H1 (cell line): ENCODE results near the gene TLR8. TPM values are rescaled to one million over a fixed set of nuclear protein-coding genes. Genes with fewer than 3 reads are reported as not detected.

Source experiments
- CTCF ChIA-PET: fragments of 300-600 bp; sonication (Branson Sonifier 250); formaldehyde crosslinking; loops from one replicate; lab custom pipeline; 2021; ENCODE audit not compliant: partially characterized antibody; lab: Charles Lee
- POLR2A ChIA-PET: fragments of 300-600 bp; sonication (Branson Sonifier 250); formaldehyde crosslinking; loops from one replicate; lab custom pipeline; 2021; ENCODE audit warnings: inconsistent platforms; ENCODE audit not compliant: partially characterized antibody; lab: Charles Lee
- DNase-seq, 2 experiments: peaks; one replicate each; pipeline versions ENCODE4 v3.0.0 to v3.0.0-alpha.2; 2010 to 2022; ENCODE audit warnings: low spot score in 2 of 2, low read depth in 1 of 2, mixed read lengths in 1 of 2
- FAIRE-seq: peaks from 2 replicates; lab custom pipeline; 2011; peaks lifted over from hg19 to GRCh38; lab: Jason Lieb, UNC
- H2AFZ ChIP-seq: 2 replicates; pipeline ENCODE4 v1.8.1; 2012; ENCODE audit warnings: low read length, inconsistent platforms
- H2AK5ac ChIP-seq: 2 replicates; pipeline ENCODE4 v1.6.1; 2013; ENCODE audit warnings: low read depth, low read length
- H2BK120ac ChIP-seq: replicated peaks from 2 replicates; pipeline ENCODE3; 2013; ENCODE audit warnings: low read depth, low read length, inconsistent platforms
- H2BK12ac ChIP-seq: 2 replicates; pipeline ENCODE4 v1.6.1; 2013; ENCODE audit warnings: low read depth, low read length
- H2BK15ac ChIP-seq: 2 replicates; pipeline ENCODE4 v1.6.1; 2013; ENCODE audit warnings: low read length
- H2BK20ac ChIP-seq: 2 replicates; pipeline ENCODE4 v1.6.1; 2013; ENCODE audit warnings: low read length
- H2BK5ac ChIP-seq: 2 replicates; pipeline ENCODE4 v1.6.1; 2013; ENCODE audit warnings: low read depth, low read length
- H3K14ac ChIP-seq: 2 replicates; pipeline ENCODE4 v1.6.1; 2013; ENCODE audit warnings: inconsistent platforms; ENCODE audit not compliant: insufficient read length
- H3K18ac ChIP-seq: 2 replicates; pipeline ENCODE4 v1.6.1; 2013; ENCODE audit warnings: low read length; ENCODE audit errors: extremely low read depth
- H3K23ac ChIP-seq: 2 replicates; pipeline ENCODE4 v1.6.1; 2013; ENCODE audit warnings: inconsistent platforms; ENCODE audit not compliant: insufficient read length
- H3K23me2 ChIP-seq: 2 replicates; pipeline ENCODE4 v1.6.1; 2013; ENCODE audit warnings: low read depth, low read length
- H3K27ac ChIP-seq: 2 replicates; pipeline ENCODE4 v1.6.1; 2011; ENCODE audit warnings: low read depth, low read length, inconsistent platforms
- H3K27me3 ChIP-seq, 4 experiments: replicated peaks in 1 of 4; 1 replicate in 1 of 4; 2 replicates in 3 of 4; pipeline versions ENCODE4 v1.6.1 to v1.8.1; 2011 to 2013; ENCODE audit warnings: low read length in 3 of 4, mild to moderate bottlenecking in 3 of 4, inconsistent platforms in 2 of 4, mixed read lengths in 2 of 4, moderate library complexity in 1 of 4; ENCODE audit not compliant: control insufficient read depth in 3 of 4, insufficient read depth in 3 of 4; ENCODE audit errors: extremely low read depth in 1 of 4
- H3K36me3 ChIP-seq, 4 experiments: 2 replicates each; pipeline versions ENCODE4 v1.6.1 to v1.8.1; 2011 to 2013; ENCODE audit warnings: mild to moderate bottlenecking in 4 of 4, low read length in 3 of 4, moderate library complexity in 2 of 4, control low read depth in 1 of 4, inconsistent platforms in 1 of 4; ENCODE audit not compliant: insufficient read depth in 4 of 4, control insufficient read depth in 2 of 4
- H3K4ac ChIP-seq: replicated peaks from 2 replicates; pipeline ENCODE3; 2013; ENCODE audit warnings: low read length, low read depth, mixed read lengths, inconsistent platforms; ENCODE audit not compliant: insufficient read length
- H3K4me1 ChIP-seq, 4 experiments: replicated peaks in 1 of 4; 1 replicate in 1 of 4; 2 replicates in 3 of 4; pipeline versions ENCODE4 v1.6.1 to v1.8.1; 2011 to 2013; ENCODE audit warnings: low read length in 3 of 4, inconsistent platforms in 2 of 4, mixed read lengths in 1 of 4; ENCODE audit not compliant: insufficient read depth in 4 of 4, control insufficient read depth in 3 of 4
- H3K4me2 ChIP-seq, 2 experiments: 2 replicates each; pipeline versions ENCODE4 v1.6.1 to v1.8.1; 2011 to 2013; ENCODE audit warnings: low read depth in 2 of 2, low read length in 2 of 2, control low read depth in 1 of 2, inconsistent platforms in 1 of 2, mild to moderate bottlenecking in 1 of 2; ENCODE audit not compliant: insufficient read depth in 1 of 2
- H3K4me3 ChIP-seq, 4 experiments: fragments of 200-600, 300-600 bp in 1 of 4; sonication (generic), shearing (Covaris generic), sonication (Bioruptor Twin) in 1 of 4; 2 replicates each; pipeline versions ENCODE4 v1.5.1 to v1.8.1; 2011 to 2016; ENCODE audit warnings: low read length in 4 of 4, low read depth in 3 of 4, control low read depth in 2 of 4, inconsistent platforms in 2 of 4, mild to moderate bottlenecking in 2 of 4, mixed read lengths in 1 of 4, moderate library complexity in 1 of 4; ENCODE audit not compliant: insufficient read depth in 2 of 4; ENCODE audit errors: extremely low read depth in 1 of 4
- H3K56ac ChIP-seq: replicated peaks from 2 replicates; pipeline ENCODE3; 2013; ENCODE audit warnings: low read depth, mild to moderate bottlenecking, mixed read lengths, low read length, inconsistent platforms; ENCODE audit not compliant: insufficient read length
- H3K79me1 ChIP-seq: 2 replicates; pipeline ENCODE4 v1.6.1; 2013; ENCODE audit warnings: low read depth, low read length, control low read depth
- H3K79me2 ChIP-seq, 2 experiments: 2 replicates each; pipeline versions ENCODE4 v1.6.1 to v1.8.1; 2012 to 2013; ENCODE audit warnings: low read length in 2 of 2, mild to moderate bottlenecking in 2 of 2, inconsistent platforms in 1 of 2; ENCODE audit not compliant: insufficient read depth in 2 of 2, control insufficient read depth in 1 of 2
- H3K9ac ChIP-seq, 4 experiments: replicated peaks in 1 of 4; 1 replicate in 1 of 4; 2 replicates in 3 of 4; pipeline versions ENCODE4 v1.6.1 to v1.8.1; 2011 to 2013; ENCODE audit warnings: low read depth in 3 of 4, low read length in 3 of 4, control low read depth in 2 of 4, mild to moderate bottlenecking in 2 of 4, moderate library complexity in 2 of 4, inconsistent platforms in 1 of 4; ENCODE audit errors: extremely low read depth in 1 of 4
- H3K9me3 ChIP-seq, 2 experiments: 2 replicates each; pipeline versions ENCODE4 v1.6.1 to v1.8.1; 2012 to 2013; ENCODE audit warnings: mild to moderate bottlenecking in 2 of 2, moderate library complexity in 2 of 2, control low read depth in 1 of 2, inconsistent platforms in 1 of 2, low read depth in 1 of 2, low read length in 1 of 2, mixed read lengths in 1 of 2; ENCODE audit not compliant: insufficient read depth in 2 of 2
- H4K20me1 ChIP-seq, 2 experiments: replicated peaks in 1 of 2; 2 replicates each; pipeline versions ENCODE3 to v1.8.1; 2011 to 2013; ENCODE audit warnings: inconsistent platforms in 2 of 2, low read length in 2 of 2, mild to moderate bottlenecking in 1 of 2; ENCODE audit not compliant: insufficient read depth in 2 of 2, control insufficient read depth in 1 of 2
- H4K5ac ChIP-seq: 2 replicates; pipeline ENCODE4 v1.6.1; 2013; ENCODE audit warnings: low read length, low read depth, mixed read lengths, inconsistent platforms; ENCODE audit not compliant: insufficient read length
- H4K8ac ChIP-seq: 2 replicates; pipeline ENCODE4 v1.8.0; 2013; ENCODE audit warnings: mild to moderate bottlenecking, moderate library complexity, low read length, inconsistent platforms; ENCODE audit not compliant: insufficient read depth; ENCODE audit errors: extremely low read depth
- H4K91ac ChIP-seq: replicated peaks from 2 replicates; pipeline ENCODE3; 2013; ENCODE audit warnings: low read length, mixed read lengths, inconsistent platforms; ENCODE audit not compliant: insufficient read length
- BACH1 ChIP-seq: IDR thresholded peaks from 2 replicates; pipeline ENCODE4 v1.6.1; 2012; ENCODE audit warnings: low read length, improper control_type of control experiment
- CTCF ChIP-seq, 3 experiments: IDR thresholded peaks; 1 replicate in 2 of 3; 2 replicates in 1 of 3; pipeline versions ENCODE4 v1.5.1 to v1.6.1; 2011; ENCODE audit warnings: low read length in 3 of 3, mild to moderate bottlenecking in 3 of 3, inconsistent platforms in 2 of 3, low read depth in 1 of 3, moderate library complexity in 1 of 3; ENCODE audit not compliant: insufficient read depth in 1 of 3; ENCODE audit errors: control extremely low read depth in 1 of 3
- HDAC2 ChIP-seq, 2 experiments: fragments of 300-600 bp in 1 of 2; sonication (generic) in 1 of 2; IDR thresholded peaks; 2 replicates each; pipeline ENCODE4 v1.6.1; 2011 to 2012; ENCODE audit warnings: low read depth in 2 of 2, low read length in 2 of 2, mild to moderate bottlenecking in 2 of 2, moderate library complexity in 2 of 2, borderline replicate concordance in 1 of 2, inconsistent platforms in 1 of 2
- RAD21 ChIP-seq, 2 experiments: IDR thresholded peaks in 1 of 2; conservative IDR thresholded peaks in 1 of 2; 2 replicates each; pipeline ENCODE4 v1.6.1; 2011; ENCODE audit warnings: low read depth in 2 of 2, low read length in 2 of 2, improper control_type of control experiment in 1 of 2, inconsistent platforms in 1 of 2, mild to moderate bottlenecking in 1 of 2, moderate library complexity in 1 of 2
- WGBS, 2 experiments: shearing (Covaris generic) in 1 of 2; methylation state at CpG; one replicate each; pipeline versions ENCODE4 v1.1.6 to v1.1.7; 2013 to 2015; ENCODE audit warnings: low lambda C conversion rate in 2 of 2, mixed read lengths in 2 of 2, inconsistent platforms in 1 of 2, low coverage in 1 of 2, missing lambda C conversion rate in 1 of 2; ENCODE audit not compliant: insufficient replicate concordance in 2 of 2, insufficient coverage in 1 of 2, insufficient read length in 1 of 2; ENCODE audit errors: extremely low coverage in 1 of 2, missing lambda C conversion rate in 1 of 2; 5-methylcytosine and 5-hydroxymethylcytosine counted together
- polyA plus RNA-seq, 7 experiments: library from polyadenylated mRNA; depleted of rRNA in 3 of 7; stranded (reverse) in 5 of 7; unstranded in 2 of 7; fragments of >200 nt in 5 of 7; fragments of 200-250 nt in 2 of 7; gene quantifications; 1 replicate in 5 of 7; 2 replicates in 1 of 7; 4 replicates in 1 of 7; pipeline versions ENCODE4 v1.2.1 to v1.2.3, GENCODE V29; 2011 to 2013; ENCODE audit warnings: missing spikeins in 2 of 7, mixed read lengths in 2 of 7
- total RNA-seq: library from RNA; stranded (reverse); fragmentation: NEBNext Ultra II Directional; extraction: Animal tissue kit (Norgen Biotek cat#: 25700); gene quantifications from 2 replicates; pipeline ENCODE4 v1.2.1, GENCODE V29; 2021

The TLR8 gene
- total and polyA plus RNA-seq, 2 of the 8 experiments (the other 6 are each of a cell fraction or from before 2014, with no cell fraction given): not detected

- no peak overlapping the region for H2AK5ac ChIP-seq
- no peak overlapping the region for H3K14ac ChIP-seq
- no peak overlapping the region for H3K56ac ChIP-seq
- H4K20me1 ChIP-seq: no peaks in the 10 kb centered on the region
- no peak overlapping the region for H2BK20ac ChIP-seq
- no peaks in the 10 kb centered on the region for H3K79me2 ChIP-seq
- FAIRE-seq: peak; percentile 90
- no peak overlapping the region for H3K4me3 ChIP-seq
- no peak for DNase-seq
- no peak overlapping the region for H4K5ac ChIP-seq
- no peak overlapping the region for H3K18ac ChIP-seq
- no peak overlapping the region for H4K8ac ChIP-seq
- H2BK12ac ChIP-seq: no peak overlapping the region
- WGBS, 2 experiments: 77% methylated on average over 11 of the region's 12 CpGs; no CpG with 5 or more reads in 1 of the 2 experiments
- no peak overlapping the region for H4K91ac ChIP-seq
- no peaks in the 10 kb centered on the region for H3K23me2 ChIP-seq
- H3K27me3 ChIP-seq: no peaks in the 10 kb centered on the region
- CTCF ChIA-PET: interaction anchor here (1.0 to 1.7 kb wide), 4 partner anchors 9 to 90 kb away, joined by 3 to 11 read pairs (median 6); no protein-coding TSS in a partner anchor
- peak; percentile 15 to 44 (median 26) for TF ChIP-seq CTCF (IDR thresholded peaks at IDR 0.05; ENCODE audit: control extremely low read depth in 1 of 3, insufficient read depth in 1 of 3, low read depth in 1 of 3, low read length in 3 of 3)
- peak; percentile 53 to 63 for TF ChIP-seq RAD21 (IDR thresholded peaks at IDR 0.05 in 1 of 2, conservative IDR thresholded peaks at IDR 0.05 in 1 of 2; ENCODE audit: low read depth in 2 of 2, low read length in 2 of 2)
- TF ChIP-seq HDAC2 (IDR thresholded peaks at IDR 0.05; ENCODE audit: borderline replicate concordance in 1 of 2, low read depth in 2 of 2, low read length in 2 of 2): 0 out of 4 replicates have a peak, but pooled peaks of 1 of the 2 experiments have one; percentile 29
- no peak for TF ChIP-seq BACH1
- H3K9me3 ChIP-seq: no peaks in the 10 kb centered on the region
- H3K4ac ChIP-seq: no peak overlapping the region
- H3K79me1 ChIP-seq: no peaks in the 10 kb centered on the region
- H3K4me1 ChIP-seq: no peaks in the 10 kb centered on the region
- no peak overlapping the region for H2AFZ ChIP-seq
- H3K27ac ChIP-seq: no peak overlapping the region
- H2BK5ac ChIP-seq: no peak overlapping the region
- H3K36me3 ChIP-seq: no peaks in the 10 kb centered on the region
- no peak overlapping the region for H3K9ac ChIP-seq
- no peak overlapping the region for H3K23ac ChIP-seq
- no peak overlapping the region for H2BK15ac ChIP-seq
- POLR2A ChIA-PET: no interaction called here
- H3K4me2 ChIP-seq: no peak overlapping the region
- no peak overlapping the region for H2BK120ac ChIP-seq
Observed at GRCh38 chrX:12894074-12895030, 12.1 kb upstream of the TLR8 start.
